GM21367 (cell line): ENCODE data around the gene FAM107B.
"Not testable (repeated sequence)": the region's sequence is repeated elsewhere in the genome, so short reads cannot be mapped to it uniquely, and the experiment has no call there.

Experiments used
- ATAC-seq: cut with Tn5 transposase; IDR thresholded peaks from one replicate; pipeline ENCODE4 v1.9.1; 2021; ENCODE audit not compliant: unreplicated experiment

Gene FAM107B

DNA sequence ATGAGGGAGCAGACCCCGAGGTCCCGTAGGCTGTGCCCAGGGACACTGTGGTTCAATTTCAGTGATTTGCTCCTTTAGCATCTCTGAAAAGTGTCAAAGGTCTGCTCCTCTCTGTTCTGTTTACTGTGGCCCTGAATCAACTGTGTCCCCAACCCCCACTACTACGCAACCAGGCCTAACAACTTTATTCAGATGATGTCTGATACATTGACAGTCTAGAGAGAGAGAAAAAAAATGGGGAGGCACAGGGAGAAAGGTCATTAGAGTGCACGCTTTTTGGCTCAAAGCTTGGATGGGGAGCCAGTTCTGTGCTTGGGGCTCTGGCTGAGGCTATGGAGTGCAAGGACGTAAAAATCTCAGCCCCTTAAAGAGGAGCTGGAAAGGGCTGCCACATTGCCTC lies 77.9 kb downstream of the FAM107B start:
- ATAC-seq = no peak

DNA sequence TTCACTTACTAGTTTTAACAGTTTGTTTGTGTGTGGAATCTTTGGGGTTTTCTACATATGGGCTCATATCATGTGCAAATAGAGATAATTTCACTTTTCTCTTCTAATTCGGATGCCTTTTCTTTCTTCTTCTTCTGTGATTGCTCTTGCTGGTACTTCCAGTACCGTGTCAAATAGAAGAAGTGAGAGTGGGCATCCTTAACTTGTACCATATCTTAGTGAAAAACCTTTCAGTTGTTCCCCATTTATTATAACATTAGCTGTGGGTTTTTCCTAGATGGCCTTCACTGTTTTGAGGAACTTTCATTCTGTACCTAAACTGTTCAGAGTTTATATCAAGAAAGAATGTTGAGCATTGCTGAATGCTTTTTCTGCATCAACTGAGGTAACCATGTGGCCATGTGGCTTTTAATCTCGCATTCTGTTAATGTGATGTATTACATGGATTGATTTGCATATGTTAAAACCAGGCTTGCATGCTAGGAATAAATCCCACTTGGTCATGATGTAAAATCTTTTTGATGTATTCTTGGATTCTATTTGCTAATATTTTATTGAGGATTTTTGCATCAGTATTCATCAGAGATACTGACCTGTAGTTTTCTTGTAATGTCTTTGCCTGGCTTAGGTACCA lies 78.7 kb downstream of the FAM107B start:
- ATAC-seq = no peak

DNA sequence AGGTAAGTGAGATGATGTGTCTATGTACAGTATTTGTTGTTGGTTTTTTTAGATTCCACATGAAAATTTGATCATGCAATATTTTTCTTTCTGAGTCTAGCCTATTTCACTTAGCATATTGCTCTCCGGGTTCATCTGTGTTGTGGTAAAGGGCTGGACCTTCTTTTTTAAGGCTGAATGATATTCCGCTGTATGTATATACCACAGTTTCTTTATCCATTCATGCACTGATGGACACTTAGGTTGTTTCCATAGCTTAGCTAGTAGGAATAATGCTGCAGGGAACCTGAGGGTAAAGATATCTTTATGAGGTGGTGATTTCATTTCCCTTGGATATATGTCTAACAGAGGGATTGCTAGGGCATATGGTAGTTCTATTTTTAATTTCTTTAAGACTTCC lies 80.8 kb downstream of the FAM107B start:
- no peak for ATAC-seq

DNA sequence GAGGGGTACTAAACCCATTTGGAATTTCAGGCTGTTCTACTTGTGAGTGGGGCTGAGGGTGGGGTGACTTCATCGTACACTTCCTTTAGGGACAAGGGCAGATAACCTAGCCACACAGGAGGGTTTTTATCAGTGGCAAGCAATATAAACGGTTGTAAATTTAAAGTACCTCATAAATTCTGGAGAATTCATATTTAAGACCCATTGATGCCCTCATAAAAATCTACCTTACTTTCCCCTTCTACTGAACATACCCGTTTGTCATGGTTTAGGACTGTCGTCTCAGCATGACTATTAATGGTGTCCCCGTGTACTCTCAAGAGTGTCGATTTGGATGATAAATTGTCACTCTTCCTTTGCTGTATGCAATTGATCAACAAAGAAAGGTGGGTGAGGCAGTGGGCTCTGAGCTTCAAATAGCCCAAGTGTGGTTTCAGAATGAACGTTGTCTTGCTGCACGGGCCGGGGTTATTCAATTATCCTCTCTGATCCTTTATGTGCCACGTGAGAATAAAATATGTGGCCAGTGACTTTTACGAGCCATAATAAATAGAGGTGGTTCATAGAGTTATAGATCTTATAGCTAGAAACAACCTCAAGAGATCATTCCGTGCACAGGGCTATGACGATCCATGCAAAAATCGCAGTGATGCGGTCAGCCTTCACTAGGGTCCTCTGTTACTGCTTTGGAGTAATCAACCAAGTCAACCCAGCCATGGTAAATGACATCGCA lies 82.2 kb downstream of the FAM107B start:
- no peak for ATAC-seq

DNA sequence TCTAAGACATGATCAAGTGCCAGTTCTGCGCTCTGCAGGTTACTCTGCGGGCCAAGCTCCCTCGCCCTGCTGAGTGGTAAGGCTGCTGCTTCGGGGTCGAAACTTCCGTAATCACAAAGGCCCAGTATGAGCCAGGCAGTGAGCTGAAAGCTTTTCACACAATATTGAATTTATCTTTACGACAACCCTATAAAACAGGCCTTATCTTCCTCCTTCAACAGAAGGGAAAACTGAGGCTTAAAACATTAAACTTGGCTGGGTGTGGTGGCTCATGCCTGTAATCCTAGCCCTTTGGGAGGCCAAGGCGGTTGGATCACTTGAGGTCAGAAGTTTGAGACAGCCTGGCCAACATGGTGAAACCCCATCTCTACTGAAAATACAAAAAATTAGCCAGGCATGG lies 83.3 kb downstream of the FAM107B start:
- no peak for ATAC-seq

DNA sequence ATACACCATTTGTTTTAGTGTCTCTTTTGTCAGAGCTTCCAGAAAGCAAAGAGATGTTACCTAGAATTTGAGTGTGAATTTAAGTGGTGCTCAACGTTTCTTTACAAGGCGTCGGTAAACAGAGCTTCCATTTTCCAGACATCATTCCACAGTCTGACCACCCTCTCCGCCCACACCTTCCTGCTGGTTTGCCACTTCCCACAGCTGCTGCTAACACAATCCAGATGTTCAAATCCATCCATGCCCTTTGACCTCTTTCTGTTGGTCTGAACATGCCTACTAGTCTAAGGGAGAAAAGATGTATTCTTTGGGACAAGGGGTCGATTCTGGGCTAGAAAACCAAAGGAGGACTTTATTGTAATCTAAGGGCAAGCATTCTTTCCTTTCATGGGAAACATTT lies 86.1 kb downstream of the FAM107B start:
- no peak for ATAC-seq

DNA sequence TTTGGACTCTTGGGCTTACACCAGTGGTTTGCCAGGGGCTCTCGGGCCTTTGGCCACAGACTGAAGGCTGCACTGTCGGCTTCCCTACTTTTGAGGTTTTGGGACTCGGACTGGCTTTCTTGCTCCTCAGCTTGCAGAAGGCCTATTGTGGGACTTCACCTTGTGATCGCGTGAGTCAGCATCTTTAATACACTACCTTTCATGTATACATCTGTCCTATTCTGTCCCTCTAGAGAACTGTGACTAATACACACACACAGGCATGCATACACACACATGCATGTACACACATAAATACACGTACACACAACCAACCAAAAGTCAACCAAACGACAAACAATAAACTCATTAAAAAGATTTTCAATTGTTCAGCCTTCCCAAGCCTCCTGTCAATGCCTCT lies 86.5 kb downstream of the FAM107B start:
- ATAC-seq = not testable (repeated sequence)

DNA sequence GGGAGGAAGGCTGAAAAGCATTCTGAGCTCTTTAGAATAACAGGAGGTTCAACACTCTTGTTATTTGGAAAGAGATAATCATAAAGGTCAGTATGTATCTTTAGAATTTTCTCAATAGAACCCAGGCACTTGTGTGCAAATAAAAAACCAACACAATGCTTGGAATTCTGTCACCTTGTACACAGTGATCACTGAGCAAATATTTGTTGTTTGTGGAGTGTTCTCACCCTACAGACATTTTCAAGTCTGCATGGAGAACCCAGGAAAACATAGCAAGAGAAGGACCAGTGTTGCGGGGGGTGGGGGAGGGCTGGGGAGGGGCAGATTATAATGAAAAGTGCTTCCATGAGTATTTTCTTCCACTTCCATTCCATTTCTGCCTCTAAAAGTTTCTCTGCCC lies 87.4 kb downstream of the FAM107B start:
- no peak for ATAC-seq

- ATAC-seq = no peak
Observed at GRCh38 chr10:14686356-14686755, 88.3 kb downstream of the FAM107B start.

DNA sequence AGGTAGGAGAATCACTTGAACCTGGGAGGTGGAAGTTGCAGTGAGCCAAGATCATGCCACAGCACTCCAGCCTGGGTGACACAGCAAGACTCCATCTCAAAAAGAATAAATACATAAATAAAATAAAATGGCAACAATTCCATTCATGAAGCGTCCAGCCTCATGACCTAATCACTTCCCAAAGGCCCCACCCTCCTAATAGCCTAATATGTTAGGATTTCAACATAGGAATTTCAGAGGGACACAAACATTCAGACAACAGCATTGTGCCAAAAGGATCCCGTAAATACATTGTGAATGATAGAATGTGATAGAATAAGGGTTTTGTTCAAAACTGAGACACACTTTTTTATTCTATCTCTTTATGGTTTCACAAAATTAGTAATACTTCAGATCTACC lies 90.3 kb downstream of the FAM107B start:
- ATAC-seq = no peak

GRCh38 chr10:14683256-14683655 lies 91.4 kb downstream of the FAM107B start:
- no peak for ATAC-seq

- no peak for ATAC-seq
Observed at GRCh38 chr10:14681802-14682201, 92.9 kb downstream of the FAM107B start.

DNA sequence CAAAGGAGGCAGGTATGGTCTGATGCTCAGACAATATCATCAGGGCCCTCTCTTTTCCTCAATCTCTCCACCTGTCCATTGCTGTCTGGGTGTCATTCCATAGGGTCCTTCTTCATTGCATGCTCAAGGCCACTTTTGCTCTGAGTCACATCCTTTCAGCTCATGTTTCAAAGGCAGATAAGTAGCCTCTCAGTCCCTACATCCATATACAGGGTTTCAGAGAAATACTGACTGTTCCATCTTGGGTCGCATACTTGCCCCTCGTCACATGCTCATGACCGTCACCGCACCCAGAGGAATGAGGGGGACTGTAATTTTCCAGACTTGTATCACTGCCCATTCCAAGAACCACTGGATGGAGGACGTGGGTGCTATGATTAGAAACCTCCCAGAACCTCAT lies 93.4 kb downstream of the FAM107B start:
- no peak for ATAC-seq

GRCh38 chr10:14678637-14679036 lies 96.1 kb downstream of the FAM107B start:
- ATAC-seq = no peak

GRCh38 chr10:14676732-14677131 lies 98.0 kb downstream of the FAM107B start:
- no peak for ATAC-seq

GRCh38 chr10:14674376-14675050 lies 100.2 kb downstream of the FAM107B start:
- no peak for ATAC-seq

- no peak for ATAC-seq
Observed at GRCh38 chr10:14673189-14673861, 101.4 kb downstream of the FAM107B start.

- no peak for ATAC-seq
Observed at GRCh38 chr10:14671386-14671831, 103.3 kb downstream of the FAM107B start.

- no peak for ATAC-seq
Observed at GRCh38 chr10:14670551-14671240, 104.0 kb downstream of the FAM107B start.

GRCh38 chr10:14669576-14669975 lies 105.1 kb downstream of the FAM107B start:
- no peak for ATAC-seq

DNA sequence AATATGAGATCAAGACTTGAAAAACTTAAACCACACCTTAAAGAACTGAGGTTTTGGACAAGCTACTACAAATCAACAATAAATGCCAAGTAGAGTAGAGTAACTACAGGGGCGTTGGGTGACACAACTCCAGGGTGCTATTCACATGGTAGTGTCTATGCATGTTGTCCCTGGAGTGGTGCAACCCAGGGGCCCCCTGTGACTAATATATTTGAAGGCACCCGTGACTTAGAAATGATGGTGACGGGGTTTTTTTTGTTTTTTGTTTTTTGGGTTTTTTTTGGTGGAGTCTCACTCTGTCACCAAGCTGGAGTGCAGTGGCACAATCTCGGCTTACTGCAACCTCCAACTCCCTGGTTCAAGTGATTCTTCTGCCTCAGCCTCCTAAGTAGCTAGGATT lies 106.9 kb downstream of the FAM107B start:
- no peak for ATAC-seq
